GM21723 (cell line): Measurements from ENCODE around the gene PRCP.

Experiments
- ATAC-seq: cut with Tn5 transposase; IDR thresholded peaks from one replicate; pipeline ENCODE4 v1.9.1; 2021; ENCODE audit warnings: mild to moderate bottlenecking, moderate library complexity; ENCODE audit not compliant: unreplicated experiment

PRCP gene

DNA sequence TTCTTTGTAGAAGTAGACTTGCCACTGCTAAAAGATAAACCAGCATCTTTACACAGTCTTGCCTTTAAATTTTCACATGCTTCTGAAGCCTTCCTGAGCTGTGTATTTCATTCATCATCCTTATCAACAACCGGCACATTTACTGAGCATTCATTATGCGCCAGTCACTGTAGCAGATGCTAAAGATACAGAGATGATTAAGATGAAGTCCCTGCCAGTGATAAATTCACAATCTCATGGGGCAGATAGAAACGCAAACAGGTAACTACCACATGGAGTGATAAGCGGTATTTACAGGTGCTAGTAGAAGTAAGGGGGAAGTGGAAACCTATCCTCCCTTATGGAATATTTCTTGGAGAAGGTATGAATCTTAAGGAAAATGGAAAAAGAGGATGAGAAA, 67.2 kb downstream of the PRCP start:
- no peak for ATAC-seq

GRCh38 chr11:82831364-82831763, 68.9 kb downstream of the PRCP start:
- ATAC-seq: no peak

DNA sequence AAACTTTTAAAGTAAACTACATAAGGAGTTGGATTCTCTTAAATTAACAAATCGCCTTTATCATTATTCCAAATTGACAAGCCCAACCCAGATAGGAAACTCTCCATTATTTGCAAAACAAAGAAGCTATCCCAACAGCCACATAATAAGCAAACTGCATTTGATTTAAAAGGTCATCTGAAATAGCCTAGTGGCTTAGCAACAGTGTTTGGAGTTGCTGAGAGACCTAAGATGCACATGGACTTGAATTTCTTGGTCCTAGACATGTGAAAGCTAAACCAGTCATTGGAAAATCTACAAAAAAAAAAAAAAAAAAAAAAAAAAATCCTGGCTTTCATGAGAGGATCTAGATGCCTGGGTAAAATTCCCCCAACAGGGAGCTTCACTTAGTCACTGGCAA, 69.5 kb downstream of the PRCP start:
- no peak for ATAC-seq

GRCh38 chr11:82829101-82829500, 71.1 kb downstream of the PRCP start:
- ATAC-seq: no peak

DNA sequence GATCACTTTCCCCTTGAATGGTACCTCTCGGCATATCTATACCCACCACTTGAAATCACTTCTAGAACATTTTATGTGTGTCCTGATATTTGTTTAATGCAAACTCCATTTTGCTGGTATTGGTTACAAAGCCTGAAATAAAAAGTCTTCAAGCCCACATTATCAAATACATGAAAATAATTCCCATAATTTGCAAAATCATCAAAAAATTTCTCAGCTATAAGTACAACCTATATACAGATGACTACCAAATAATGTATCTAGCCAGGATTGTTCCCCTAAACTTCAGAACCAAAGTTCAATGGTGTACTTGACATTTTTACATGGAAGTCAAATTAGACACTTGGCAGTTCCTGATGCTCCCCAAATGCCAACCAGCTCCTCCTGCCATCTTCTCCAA, 71.8 kb downstream of the PRCP start:
- ATAC-seq: no peak

GRCh38 chr11:82826526-82826925, 73.7 kb downstream of the PRCP start:
- no peak for ATAC-seq

- ATAC-seq: no peak
These were observed 76.3 kb downstream of the PRCP start for GRCh38 chr11:82823647-82824619.

GRCh38 chr11:82818409-82819043, 81.7 kb downstream of the PRCP start:
- ATAC-seq: no peak

DNA sequence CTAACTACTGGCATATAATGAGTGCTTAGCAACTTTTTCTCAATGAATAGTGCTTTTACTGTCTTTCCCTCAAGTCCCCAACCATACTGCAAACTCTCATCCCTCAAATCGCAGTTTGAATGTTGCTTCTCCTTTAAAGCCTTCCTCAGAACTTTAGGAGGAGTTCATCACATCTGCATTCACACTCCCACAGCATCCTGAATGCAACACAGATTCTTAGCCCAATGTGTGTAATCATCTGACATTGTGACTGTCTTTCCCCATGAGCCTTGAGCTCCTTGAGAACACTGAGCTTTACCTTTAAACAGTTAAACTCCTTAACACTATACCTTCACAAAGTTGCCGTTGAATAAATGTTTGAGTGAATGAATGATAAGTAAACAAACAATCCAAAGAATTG, 84.8 kb downstream of the PRCP start:
- no peak for ATAC-seq

DNA sequence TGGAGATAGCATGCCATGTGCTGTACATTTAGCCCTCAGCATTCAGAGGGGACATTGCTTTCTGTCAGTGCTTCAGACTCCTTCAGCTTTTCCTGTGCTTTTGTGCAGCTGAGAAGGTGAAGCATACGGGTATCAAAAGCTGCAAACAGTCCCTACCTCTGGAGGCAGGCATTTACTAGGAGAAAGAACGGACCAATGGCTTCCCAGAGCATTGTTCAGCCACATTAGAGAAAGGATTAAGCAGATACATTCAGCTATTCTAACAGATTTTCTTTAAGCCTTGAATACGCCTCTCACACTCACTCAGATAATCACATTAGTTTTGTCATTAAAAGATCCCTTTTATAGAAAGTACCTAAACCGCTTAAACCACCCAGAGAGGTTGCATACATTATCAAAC, 85.9 kb downstream of the PRCP start:
- no peak for ATAC-seq

DNA sequence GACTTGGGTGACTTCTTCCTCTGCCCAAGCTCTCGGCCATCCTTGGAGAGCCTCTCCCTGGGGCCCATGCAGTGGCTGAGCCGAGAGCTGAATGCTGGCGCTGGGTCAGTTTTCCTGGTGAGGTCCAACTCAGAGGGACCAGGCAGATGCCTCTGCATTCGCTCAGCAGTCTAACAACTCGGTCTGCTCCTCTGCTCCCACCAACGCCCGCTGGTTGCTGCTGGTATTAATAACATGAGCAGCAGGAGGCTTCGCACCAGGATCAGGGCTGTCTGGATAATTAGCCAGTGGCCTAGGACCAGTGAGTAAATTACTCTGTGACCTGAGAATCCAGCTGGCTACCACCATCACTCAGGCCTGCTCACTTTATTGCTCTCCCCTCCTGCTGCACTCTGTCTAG, 88.9 kb downstream of the PRCP start:
- no peak for ATAC-seq

DNA sequence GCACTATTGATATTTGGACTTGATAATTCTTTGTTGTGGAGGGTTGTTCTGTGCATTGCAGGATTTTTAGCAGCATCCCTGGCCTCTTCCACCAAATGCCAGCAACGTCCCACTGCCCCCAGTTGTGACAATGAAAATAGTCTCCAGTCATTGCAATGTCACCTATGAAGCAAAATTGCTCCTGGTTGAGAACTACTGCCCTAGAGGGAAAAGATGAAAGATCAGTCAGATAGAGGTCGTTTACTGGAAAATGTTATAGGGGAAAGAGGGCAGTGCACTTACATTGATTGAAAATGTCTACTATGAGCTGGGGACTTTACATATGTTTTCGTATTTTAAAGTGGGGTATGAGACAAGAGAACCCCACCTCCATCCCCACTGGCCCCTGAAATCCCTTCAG, 89.5 kb downstream of the PRCP start:
- ATAC-seq: no peak

GRCh38 chr11:82810326-82810725, 89.9 kb downstream of the PRCP start:
- ATAC-seq: no peak

DNA sequence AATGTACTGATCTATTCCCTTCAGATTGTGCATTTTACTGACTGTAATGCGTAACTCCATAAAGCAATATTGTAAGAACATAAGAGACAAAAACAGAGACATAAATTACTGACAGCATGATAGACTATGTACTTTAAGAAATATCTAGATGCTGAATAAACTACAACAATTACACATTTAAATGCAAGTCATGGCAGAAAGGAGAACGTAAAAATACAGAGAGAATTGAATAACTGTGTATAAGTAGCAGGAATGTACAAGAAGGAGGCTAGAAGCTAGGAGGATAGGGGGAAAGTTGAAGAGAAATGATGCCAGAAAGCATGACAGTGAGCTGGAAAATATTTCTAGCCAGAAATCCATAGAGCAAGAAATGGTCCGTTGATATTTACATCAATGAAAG, 92.6 kb downstream of the PRCP start:
- ATAC-seq: no peak

DNA sequence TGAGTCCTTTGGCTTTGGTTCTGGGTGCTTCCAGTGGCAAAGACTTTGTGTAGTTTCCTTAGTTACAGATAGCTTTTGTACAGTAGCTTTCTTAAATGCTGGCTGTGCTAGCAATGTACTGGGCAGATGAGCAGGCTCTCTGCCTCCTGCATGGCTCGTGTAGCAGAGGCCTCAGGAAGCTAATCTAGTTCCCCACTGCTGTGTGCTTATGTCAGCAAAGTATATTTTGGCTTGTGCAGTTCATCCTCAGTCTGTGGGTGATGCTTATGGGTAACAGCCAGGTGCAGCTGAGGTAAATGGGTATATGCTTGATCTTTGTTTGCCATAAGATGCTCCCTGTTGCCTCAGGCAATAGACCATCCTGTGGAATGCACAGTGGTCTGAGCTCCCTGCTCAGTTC, 97.5 kb downstream of the PRCP start:
- no peak for ATAC-seq

DNA sequence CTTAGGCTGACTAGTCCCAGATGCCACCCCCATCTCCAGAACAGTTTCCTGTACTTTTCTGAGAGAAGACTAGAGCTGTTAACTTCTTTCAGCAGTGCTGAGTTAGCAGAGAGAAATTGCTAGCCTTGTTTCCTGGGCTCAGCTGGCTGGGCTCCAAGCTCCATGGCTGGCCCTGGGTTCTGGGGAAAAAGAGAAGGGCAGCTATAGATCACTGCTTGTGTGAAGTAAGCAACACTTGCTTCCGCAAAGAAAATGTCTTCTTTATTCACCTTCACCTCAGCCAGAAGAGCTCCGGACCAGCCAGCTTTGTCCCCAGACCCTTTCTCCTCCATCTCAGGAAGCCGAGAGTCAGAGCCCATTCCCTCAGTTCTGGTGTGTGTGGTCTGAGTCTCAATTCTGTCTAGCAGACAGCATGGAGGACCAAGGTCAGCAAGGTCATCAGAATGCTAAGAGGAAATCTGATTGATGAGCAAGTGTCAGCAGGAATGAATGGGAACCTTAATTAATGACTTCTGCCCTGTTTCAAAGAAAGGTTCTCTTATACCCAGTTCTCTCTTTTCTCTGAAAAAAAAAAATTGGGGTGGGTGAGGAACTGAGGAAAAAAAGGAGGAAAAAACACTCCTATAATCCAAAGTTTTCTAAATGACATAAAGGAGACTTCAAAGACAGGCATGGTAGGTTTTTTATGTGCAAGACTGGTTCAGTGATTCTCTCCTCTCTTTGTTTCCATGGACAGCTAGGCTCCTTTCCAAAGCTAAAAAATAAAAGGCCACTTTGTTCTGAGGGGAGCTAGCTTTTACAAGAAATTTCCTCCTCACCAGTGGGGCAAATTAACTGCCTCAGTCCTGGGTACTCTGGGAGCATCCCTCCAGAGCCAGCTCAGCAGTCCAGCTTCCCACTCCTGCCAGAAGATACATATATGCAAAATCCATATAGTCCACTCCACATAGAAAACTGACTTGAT, 103.0 kb downstream of the PRCP start:
- no peak for ATAC-seq

DNA sequence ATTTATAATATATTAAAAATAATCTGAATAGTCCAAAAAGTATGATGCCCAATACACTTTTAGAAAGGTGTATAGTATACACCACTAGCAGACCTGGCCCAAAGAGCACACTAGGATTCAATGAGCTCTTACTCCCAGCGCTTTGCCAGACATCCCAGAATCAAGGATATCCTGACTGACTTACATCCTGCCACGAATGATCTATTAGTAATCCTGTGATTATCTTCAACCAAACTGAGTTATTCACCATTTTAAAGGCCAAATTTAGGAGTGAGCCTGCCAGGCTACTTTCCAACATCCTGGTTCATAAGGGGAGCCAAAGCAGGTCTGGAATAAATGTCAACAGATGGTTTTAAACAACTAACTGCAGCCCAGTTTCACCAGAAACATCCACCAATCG, 105.7 kb downstream of the PRCP start:
- no peak for ATAC-seq

DNA sequence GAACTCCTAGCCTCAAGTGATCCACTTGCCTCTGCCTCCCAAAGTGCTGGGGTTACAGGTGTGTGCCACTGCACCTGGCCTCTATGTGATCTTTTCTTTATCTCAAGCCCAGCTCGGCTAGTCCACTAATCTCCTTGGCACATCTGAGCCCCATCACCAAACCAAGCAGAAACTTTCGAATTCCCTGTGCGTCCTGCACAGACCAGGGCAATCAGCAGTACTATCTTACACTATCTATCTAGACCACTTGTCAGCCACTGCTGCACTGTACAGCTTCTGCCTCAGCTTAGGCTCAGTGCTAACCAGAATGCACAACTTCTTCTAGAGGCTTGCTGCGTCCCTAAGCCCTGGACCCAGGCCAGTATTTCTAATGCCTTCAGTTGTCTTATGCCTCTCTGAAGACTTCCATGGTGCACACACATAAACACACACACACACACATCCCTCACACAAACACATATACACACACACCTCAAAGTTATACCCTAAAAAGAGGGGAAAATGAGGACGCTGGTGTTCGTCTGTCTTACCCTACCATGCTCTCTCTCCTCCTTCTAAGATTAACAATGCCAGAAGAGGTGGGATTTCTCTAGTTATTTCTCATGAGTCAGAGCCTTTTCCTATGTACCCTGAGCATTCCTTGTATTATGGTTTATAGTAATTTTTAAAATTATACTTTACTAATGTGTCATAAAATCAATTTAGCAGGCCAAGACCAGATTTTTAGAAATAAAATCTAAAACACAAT, 107.2 kb downstream of the PRCP start:
- no peak for ATAC-seq

DNA sequence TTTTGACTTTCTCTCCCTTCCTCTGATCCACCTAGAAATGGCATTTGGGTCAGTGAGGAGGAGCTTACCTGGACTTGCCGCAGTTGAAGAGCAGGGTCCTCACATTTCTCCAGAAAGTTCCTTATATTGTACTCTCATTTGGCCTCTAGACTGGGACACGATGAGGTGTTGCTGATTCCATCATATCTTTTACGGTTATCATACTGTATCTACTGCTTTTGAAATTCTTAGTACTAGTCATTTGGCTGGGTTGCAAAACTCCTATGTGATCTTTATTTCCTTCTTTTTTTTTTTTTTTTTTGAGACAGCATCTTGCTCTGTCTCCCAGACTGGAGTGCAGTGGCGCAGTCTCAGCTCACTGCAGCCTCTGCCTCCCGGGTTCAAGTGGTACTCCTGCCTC, 107.9 kb downstream of the PRCP start:
- no peak for ATAC-seq

- ATAC-seq: no peak
These were observed 108.5 kb downstream of the PRCP start for GRCh38 chr11:82791779-82792178.
